ENCODE measurements around the gene ALPG.
"Not testable (repeated sequence)": the region's sequence is repeated elsewhere in the genome, so short reads cannot be mapped to it uniquely, and the experiment has no call there.

The ALPG gene

DNA sequence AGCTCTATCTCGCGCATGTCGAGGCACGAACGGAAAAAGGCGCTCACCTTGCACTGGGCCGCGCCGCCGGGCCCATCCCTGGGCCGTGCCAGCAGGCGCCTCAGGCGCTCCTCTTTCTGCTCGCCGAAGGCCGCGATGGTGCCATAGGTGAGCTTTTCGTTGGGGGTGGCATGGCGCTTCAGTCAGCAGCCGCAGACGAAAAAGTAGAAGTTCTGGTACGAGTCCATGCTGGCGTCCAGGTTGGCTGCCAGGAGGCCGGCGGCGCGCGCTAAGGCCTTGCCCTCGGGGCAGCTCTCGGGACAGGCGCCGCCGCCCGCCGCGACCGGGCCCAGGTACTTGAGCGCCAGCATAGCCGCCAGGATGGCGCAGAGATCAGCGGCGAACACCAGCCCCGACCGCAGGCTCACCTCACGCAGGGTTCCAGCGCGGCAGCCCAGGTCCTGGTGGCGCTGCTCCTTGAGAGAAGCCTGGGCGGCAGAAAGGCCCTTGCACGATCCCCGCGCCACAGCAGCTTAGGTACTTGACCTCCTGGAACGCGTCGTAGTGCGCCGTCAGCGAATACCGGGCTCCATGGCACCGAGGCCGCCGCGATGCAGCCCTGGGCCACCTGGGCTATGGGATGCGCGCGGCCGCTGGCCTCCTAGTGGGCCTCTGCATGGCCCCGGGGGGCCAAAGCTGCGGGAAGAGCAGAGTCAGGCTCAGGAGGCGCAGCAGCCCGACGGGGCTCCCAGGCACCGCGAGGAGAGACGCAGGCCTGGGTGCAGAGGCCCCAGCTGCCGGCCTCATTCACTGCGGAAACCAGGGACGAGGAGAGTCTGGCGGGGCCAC, 12.8 kb downstream of the ALPG start:
- DNase-seq (ENCODE audit: low read depth, low spot score), result no peak

DNA sequence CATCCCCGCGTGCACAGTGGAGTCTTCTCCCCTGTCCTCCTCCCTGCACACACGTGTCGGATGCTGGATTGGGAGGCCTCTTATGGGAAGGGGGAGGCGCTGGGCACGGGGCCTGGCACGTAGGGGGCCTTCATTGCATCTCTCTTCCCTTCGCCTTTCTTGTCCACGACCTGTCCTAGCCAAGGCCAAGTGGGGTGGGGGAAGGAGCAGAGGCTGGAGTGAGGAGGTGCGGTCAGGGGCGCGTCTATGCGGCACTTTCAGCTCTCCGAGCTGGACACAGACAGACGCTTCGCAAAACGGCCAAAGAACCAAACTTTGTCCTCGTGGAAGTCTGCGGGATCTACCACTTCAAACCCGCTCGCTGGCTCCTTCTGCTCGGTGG, 13.4 kb downstream of the ALPG start:
- no peak for DNase-seq (ENCODE audit: low read depth, low spot score)

DNA sequence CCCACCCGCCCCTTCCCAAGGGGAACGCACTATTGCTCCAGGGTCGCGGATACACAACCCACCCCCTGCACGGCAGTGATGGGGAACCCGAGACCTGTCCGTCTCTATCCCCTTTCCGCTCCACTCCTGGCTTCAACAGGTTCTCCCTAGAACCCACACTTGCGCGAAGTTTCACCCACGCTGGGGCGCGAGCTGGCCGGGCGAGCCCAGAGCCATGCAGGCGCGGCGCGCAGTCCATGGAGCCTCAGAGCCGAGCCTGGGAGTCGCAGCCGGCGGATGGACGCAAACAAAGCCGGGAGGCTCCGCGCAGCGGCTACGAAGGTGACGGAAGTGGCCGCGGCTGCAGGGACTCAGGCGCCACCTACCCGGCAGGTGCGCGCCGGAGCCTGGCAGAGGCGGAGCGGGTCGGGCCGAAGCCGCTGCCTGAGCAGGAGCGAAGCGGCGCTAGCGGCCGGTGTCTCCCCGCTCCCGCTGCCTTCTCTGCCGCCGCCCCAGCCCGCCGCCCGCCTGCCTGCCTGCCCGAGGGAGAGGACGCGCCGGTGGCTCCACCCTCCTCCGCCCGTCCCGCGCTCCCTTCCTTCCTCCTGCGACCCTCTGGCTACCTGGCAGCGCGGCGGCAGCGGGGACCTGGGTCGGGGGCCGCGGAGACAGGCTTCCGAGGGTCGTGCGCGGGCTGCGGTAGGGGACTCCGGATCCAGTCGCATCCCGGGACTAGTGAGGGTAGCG, 14.0 kb downstream of the ALPG start:
- no peak for DNase-seq (ENCODE audit: low read depth, low spot score)

DNA sequence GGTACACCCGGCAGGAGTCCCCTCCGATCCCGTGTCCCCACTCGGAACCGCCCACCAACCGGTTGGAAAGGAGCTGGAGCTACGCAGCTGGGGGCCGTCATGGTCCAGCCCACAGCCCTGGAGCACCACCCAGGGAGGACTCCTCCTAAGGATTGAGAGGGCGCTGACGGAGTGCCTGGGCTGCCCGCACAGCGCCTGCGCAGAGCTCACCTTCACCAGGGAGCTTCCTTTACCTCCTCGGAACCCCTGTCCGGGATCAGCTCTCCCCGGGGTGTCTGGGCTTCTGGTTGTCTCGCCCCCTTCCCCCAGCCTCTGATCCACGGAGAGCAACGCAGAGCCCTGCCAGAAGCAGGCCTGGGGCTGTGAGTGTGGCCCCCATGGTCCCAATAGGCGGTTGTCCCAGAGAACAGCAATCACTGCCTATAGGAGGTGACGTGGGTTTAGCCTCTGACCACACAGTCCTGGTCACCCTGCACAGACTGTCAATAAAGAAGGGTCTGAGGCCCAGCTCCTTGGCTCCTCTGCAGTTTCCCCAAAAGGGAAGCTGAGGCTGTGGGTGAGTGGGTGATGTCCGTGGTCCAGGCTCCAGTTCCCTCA, 14.6 kb downstream of the ALPG start:
- no peak for DNase-seq (ENCODE audit: low read depth, low spot score)

DNA sequence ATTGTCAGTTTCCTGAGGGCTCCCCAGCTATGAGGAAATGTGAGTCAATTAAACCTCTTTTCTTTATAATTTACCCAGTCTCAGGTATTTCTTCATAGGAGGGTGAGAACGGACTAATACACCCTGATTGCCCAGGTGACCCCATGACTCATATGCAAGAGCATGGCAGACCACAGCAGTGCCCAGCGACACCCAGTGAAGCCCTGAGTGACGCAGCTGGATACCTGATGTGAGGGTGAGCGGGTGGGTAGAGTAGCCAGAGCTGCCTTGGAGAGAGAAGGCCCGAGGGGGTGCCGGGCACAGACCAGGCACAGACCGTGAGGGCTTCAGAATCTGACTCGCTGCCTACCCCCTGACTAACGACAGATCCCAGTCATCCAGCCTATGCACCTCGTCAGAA, 15.4 kb downstream of the ALPG start:
- no peak for DNase-seq (ENCODE audit: low read depth, low spot score)

DNA sequence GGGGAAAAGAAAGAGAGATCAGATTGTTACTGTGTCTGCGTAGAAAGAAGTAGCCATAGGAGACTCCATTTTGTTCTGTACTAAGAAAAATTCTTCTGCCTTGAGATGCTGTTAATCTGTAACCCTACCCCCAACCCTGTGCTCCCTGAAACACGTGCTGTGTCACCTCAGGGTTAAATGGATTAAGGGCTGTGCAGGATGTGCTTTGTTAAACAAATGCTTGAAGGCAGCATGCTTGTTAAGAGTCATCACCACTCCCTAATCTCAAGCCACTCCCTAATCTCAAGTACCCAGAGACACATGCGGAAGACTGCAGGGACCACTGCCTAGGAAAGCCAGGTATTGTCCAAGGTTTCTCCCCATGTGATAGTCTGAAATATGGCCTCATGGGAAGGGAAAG, 16.4 kb downstream of the ALPG start:
- not testable (repeated sequence) for DNase-seq (ENCODE audit: low read depth, low spot score)

DNA sequence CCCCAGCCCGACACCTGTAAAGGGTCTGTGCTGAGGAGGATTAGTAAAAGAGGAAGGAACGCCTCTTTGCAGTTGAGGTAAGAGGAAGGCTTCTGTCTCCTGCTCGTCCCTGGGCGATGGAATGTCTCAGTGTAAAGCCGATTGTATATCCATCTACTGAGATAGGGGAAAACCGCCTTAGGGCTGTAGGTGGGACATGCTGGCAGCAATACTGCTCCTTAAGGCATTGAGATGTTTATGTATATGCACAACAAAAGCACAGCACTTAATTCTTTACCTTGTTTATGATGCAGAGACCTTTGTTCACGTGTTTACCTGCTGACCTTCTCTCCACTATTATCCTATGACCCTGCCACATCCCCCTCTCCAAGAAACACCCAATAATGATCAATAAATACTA, 16.8 kb downstream of the ALPG start:
- DNase-seq (ENCODE audit: low read depth, low spot score), result not testable (repeated sequence)

DNA sequence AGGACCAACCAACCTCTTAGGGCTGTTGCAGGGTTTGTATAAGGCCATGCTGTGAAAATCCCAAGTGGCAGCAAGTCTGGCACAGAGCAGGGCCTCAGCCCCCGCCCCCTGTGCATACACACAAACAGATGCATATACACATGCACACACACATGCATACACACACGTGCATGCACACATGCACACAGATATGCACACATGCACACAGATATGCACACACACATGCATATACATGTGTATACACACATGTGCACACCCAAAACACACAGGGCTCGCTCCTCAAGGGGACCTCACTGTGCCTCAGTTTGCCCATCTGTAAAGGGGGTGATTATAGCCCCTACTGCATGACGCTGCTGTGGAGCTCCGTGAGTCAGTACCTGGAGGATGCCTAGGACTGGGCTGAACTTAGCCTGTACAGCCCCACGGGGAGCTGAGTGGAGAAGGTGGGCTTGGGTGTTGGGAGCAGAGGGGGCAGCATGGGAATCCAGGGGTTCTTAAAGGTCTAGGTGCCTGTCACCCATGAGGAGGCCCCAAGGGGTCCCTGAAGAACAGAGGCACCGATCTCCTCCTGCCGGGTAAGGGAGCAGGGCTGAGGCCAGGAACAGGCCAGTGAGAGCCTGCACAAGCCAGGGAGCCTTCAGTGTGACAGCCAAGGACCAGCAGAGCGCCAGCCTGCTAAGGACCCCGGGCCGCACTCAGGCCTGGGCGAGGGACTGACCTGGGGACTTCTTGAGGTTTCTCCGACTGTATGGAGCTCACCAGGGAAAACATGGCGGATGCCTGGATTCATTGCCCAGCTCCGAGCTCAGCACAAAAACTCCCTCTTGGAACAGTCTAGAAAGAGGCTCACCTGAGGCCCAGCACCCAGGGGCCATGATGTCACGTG, 25.3 kb downstream of the ALPG start:
- DNase-seq (ENCODE audit: low read depth, low spot score), result no peak

DNA sequence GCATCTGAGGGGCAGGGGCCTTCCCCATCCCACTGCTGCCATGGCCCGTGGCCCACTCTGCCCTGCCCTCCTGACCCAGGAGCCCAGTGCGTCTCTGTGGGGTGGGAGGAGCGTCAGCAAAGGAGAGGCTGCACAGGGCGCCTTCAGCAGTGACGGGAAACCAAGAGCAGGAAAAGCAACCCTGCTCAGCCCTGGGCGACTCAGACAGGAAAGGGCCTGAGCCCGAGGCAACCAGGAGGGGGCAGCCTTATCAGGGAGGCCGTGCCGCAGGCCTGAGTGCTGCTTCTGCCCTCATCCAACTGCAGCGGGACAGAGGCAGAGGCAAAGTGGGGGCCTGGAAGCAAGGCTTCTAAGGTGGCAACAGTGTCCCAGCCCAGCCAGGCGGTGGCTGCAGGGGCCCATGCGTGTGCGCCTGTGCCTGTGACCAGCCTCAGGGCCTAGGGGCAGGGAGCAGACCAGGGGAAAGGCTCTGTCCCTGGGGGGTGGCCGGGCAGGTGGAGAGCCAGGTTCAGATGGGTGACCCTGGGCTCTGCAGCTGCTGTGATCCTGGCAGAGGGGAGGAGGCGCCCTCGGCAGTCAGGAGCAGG, 26.0 kb downstream of the ALPG start:
- DNase-seq (ENCODE audit: low read depth, low spot score), result no peak

DNA sequence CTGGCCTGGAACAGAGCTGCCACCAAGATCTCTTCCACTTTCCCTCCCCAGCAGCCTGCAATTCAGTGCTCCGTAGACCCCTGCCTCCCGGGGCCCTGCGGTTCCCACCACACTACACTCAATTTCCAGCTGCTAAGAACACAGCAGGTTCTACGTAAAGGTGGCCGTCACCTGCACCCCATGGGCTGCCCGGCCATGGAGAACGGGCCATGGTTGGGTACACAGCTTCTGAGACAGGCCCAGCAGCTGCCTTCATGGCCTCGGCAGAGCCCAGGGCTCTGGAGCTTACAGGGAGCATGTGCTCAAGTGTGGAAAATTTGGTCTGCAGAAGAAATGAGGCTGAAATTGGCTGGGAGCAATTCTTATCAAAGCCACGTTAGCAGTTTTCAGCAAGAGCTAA, 27.0 kb downstream of the ALPG start:
- not testable (repeated sequence) for DNase-seq (ENCODE audit: low read depth, low spot score)

DNA sequence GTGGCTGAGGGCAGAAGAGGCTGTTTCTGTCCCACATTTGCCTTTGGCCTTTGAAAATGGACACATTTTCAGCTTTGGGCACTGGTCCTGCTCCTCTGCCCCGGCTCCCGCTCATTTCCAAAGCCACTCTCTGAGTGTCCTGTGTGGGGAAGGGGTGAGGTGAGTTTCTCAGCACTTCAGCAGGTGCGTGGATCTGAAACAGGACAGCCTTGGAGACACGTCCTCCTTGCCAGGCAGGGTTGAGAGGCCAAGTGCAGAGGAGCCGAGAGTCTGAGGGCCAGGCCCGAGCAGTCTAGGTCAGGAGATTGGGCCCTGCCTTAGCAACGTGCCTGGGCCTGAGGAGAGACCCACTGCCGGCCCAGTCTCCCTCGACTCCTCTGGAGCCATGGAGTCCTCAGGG, 27.4 kb downstream of the ALPG start:
- DNase-seq (ENCODE audit: low read depth, low spot score), result no peak

DNA sequence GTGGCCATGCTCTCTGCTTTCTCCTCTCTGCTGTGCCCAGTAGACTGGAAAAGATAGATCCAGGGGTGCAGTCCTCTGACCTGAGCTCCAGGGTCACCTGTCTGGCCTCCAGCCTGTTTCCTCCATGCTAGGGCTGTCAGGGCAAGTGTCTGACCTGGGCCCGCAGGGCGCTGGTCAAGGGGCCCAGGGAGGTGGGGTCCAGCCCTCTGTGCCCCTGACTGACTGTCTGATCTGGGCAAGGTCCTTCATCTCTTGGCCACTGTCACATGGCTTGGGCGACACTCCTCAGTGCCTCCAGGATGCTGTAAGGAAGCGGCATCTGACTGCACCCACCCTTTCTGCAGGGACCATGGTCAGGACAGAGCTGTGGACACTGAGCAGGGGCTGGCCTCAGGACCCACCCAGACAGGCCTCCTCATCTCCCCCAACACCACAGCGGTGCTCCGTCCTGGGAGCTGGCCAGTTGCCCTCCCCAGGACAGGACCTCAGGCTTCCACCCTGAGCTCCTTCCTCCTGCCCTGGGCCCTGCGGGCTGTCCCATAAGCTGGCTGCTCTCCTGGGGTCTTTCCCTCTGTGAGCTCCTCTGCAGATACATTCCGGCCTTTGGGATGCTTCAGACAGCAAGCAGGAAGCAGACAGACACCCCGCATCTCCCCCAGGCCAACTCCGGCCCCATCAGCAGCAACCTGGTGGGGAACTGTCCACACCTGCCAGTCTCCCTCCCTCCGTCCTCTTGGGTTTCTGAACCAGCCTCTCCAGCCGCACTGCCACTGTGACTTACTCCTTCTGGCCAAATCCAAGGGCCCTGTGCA, 28.1 kb downstream of the ALPG start:
- DNase-seq (ENCODE audit: low read depth, low spot score), result no peak

DNA sequence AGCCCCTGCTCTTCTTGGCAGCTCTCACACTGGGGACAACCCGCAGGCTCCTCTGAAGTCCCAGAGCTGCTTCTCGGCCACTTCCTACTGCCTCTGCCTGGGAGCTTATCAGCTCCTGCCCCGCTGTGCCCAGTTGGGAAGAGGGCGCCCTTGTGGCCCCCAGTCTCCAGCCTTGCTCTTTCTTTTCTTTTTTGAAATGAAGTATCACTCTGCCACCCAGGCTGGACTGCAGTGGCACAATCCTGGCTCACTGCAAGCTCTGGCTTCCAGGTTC, 28.7 kb downstream of the ALPG start:
- DNase-seq (ENCODE audit: low read depth, low spot score), result no peak

DNA sequence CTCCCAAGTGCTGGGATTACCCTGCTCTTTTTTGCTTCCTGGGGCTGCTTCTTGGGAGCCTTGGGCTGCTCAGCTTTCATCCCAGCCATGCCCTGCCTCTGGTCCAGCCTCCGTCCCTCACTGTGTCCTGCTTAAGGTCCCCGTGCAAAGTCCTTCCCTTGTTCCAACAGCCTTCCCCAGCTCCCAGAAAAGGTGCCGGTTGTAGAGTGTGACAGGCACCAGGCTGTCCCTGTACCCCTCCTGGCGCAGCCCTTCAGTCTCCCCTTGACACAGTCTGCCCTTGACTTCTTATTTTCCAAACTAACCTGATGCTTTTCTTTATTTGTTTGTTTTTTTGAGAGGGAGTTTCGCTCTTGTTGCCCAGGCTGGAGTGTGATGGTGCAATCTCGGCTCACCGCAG, 29.2 kb downstream of the ALPG start:
- DNase-seq (ENCODE audit: low read depth, low spot score), result no peak

DNA sequence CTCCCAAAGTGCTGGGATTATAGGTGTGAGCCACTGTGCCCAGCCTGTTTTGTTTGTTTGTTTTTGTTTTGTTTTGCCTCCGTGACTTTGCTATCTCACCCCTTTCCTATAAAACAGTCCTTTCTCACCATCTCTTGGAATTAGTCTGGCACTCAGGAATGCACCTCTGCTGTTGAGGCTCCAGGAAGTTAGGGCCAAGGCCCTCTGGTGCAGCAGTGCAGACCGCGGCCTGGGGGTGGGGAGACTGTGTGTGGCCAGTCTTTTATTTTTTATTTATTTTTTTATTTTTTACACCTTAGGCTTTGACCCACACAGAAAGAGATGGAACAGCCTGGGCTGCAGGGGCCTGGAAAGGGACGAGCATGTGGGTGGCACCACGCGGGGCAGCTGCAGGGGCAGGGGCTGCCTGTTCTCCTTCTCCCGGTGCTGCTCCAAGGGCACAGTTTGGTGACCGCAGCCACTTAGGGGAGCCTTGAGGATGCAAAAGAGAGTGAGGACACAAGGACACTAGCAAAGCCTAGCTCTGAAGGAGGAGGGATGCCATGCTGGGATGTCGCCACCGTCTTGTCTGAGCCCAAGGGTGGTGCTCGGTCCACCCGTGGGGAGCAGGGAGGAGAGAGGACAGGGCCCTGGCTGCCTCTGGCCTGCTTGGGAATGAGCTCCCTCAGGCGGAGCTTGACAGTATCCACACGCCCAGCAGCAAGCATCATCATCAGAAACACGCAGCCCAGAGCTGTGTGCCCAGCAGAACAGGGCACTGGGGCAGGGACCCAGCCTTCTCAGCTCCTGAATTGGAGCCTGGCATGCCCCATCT, 29.9 kb downstream of the ALPG start:
- DNase-seq (ENCODE audit: low read depth, low spot score), result no peak

DNA sequence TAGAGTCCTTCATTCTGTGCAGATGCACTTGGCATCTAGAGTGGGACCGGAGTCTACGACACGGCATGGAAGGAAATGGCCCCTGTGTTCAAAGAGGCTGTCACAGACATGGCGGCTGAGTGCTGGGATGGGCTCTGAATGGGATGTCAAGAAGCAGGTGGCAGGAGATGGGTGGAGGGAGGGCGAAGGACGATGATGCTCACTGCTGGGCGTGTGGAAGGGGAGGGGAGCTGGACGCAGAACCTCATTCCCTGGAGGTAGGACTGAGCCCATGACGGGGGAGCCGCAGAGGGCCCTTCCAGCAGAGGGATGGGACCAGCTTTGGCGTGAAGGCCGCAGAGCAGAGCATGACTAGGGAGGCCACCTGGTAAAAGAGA, 30.5 kb downstream of the ALPG start:
- no peak for DNase-seq (ENCODE audit: low read depth, low spot score)

DNA sequence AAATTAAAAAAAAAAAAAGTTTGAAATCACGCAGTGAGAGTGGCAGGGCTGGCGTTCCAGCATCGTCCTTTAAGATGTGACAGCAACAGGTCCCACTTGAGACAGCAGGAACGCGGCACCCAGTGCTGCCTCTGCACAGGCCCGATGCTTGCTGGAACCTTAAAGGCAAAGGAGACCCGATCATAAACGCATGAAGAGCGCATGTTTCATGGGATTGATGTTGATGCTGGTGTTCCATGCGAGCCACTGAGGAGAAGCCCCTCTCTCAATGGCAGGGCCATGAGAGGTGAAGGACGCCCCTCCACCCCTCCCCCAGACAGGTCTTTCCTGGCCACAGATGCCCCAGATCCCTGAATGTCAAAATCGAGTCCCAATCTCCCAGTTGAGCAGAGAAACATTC, 31.4 kb downstream of the ALPG start:
- no peak for DNase-seq (ENCODE audit: low read depth, low spot score)

DNA sequence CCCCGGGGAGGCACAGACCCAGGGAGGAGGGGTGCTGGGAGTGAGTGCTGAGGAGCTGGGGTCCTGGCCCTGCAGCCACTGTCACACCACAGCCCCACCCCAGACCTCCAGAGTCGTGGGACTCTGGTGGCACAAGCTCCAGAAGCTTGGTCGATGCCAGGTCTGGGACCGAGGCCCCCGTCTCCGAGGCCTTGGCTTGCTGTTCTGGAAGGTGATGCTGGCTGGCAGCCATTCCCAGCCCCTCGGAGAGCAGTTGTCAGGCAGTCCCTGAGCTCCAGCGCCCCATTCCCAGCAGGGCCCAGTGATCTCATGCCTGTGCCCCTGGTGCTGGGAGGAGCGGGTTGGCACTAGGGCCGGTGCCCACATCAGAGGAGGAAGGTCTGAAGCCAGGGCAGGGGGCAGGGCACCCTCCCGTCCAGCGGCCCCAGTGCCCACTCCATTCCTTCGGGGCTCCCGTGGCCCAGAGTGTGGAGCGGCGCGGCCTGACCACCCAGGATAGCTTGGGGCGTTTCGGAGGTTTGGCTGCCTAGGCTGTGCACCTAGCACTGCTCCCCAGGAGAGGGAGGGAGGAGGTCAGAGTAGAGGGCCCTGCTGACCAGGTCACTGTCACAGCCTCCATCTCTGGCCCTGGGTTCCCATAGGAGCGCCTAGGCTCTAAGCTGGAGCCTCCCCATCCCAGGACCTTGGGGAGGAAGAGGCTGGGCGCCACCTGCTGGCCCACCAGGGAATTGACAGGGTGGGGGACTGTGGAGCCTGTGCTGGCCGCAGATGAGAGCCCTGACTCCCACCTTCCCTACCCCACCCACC, 32.5 kb downstream of the ALPG start:
- no peak for DNase-seq (ENCODE audit: low read depth, low spot score)

DNA sequence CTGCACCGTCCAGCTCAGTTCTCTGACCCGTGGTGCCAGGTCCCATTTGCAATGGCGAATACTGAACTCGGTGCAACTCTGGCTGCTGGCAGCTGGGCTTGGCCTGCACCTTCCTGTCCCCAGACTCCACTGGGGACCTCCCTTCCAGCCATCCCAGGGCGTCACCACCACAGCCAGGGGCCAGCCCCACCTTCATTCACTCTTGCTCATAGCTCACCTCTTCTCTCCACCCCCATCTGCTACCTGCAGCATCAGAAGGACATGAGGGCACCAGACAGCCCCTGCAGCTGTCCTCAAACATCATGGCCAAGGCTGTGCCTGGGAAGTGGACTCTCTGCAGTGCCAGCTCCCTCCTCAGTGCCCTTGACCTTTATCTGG, 33.1 kb downstream of the ALPG start:
- no peak for DNase-seq (ENCODE audit: low read depth, low spot score)
